Measurements from ENCODE around the gene TM4SF5.

GRCh38 chr17:4771519-4772234 lies at the start of gene TM4SF5:
- no peak for TF ChIP-seq POLR2A (IDR thresholded peaks at IDR 0.05)
- TF ChIP-seq CTCF (IDR thresholded peaks at IDR 0.05): no peak

Data from uterus (tissue), 2 donors.